GM23248 (cell line): ENCODE results near the gene CDH4.

Source experiments
- EZH2 ChIP-seq: fragments of 200-600 bp; sonication (generic); IDR thresholded peaks from 2 replicates; pipeline ENCODE4 v1.6.1; 2018; ENCODE audit warnings: antibody characterized with exemption, mild to moderate bottlenecking; ENCODE audit not compliant: insufficient read depth, poor library complexity, severe bottlenecking
- EZH2phosphoT487 ChIP-seq: fragments of 200-600 bp; sonication (generic); IDR thresholded peaks from 2 replicates; pipeline ENCODE4 v1.6.1; 2018; ENCODE audit warnings: antibody characterized with exemption, moderate library complexity, mild to moderate bottlenecking, low read depth; ENCODE audit not compliant: insufficient read depth

DNA sequence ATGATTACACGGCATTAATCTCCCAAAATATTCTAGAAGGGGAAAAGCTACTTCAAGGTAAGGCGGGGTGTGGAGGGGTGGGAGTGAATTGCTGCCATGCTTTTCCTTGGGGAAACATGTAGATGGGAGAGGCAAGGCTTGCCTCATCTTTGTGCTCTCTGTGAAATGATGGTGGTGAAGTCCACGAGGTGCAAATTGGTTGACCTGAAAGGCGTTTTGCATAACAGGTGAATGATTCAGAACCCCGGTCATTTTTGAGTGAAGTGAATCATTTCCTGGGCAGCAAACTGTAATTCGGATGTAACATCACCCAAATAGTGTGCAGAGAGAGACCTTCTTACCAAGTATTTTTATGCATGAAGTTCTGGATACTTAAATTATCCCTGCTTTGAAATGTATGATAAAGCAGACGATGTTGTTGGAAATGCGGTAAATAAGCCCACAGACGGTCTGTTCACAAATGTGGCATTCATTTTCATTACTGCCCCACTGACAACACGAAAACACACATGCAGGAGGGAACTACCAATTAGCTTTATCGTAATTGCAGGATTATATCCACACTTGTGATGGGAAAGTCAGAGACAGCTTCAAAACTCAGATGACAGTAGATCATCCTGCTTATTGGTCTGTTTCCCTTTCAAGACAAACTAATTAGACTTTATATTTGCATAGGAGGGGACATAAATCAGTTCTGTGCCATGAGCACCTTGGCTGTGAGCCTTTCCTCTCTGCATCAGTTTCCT is 3.0 kb downstream of the CDH4 start:
- TF ChIP-seq EZH2 (no peak), EZH2phosphoT487 (no peak)
